ENCODE data around the gene SLFN12.

Gene SLFN12

DNA sequence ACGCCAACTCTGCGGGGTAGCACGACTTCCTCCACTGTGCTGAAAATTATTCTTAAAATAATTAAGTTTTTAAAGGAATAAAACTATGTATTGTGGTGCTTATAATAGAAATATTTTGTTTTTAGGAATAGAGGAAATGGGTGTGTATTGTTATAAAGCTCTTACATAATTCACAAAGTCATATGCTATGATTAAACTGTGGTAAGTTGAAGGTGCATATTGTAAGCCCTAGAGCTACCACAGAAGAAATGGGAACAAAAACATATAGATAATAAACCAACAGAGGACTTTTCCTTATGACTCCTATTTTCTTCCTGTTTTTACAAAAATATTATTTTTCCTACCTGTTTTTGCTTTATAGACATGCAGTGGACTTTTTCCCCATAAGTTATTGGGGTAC is 54.6 kb downstream of the SLFN12 start:
- TF ChIP-seq, protein P1, sequence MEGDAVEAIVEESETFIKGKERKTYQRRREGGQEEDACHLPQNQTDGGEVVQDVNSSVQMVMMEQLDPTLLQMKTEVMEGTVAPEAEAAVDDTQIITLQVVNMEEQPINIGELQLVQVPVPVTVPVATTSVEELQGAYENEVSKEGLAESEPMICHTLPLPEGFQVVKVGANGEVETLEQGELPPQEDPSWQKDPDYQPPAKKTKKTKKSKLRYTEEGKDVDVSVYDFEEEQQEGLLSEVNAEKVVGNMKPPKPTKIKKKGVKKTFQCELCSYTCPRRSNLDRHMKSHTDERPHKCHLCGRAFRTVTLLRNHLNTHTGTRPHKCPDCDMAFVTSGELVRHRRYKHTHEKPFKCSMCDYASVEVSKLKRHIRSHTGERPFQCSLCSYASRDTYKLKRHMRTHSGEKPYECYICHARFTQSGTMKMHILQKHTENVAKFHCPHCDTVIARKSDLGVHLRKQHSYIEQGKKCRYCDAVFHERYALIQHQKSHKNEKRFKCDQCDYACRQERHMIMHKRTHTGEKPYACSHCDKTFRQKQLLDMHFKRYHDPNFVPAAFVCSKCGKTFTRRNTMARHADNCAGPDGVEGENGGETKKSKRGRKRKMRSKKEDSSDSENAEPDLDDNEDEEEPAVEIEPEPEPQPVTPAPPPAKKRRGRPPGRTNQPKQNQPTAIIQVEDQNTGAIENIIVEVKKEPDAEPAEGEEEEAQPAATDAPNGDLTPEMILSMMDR (IDR thresholded peaks at IDR 0.05; ENCODE audit: insufficient read depth, low read depth, low read length, missing control alignments), result no peak
- no peak for DNase-seq (ENCODE audit: low read depth)
- H3K4me3 ChIP-seq (ENCODE audit: low read length), result no peak overlapping the region

DNA sequence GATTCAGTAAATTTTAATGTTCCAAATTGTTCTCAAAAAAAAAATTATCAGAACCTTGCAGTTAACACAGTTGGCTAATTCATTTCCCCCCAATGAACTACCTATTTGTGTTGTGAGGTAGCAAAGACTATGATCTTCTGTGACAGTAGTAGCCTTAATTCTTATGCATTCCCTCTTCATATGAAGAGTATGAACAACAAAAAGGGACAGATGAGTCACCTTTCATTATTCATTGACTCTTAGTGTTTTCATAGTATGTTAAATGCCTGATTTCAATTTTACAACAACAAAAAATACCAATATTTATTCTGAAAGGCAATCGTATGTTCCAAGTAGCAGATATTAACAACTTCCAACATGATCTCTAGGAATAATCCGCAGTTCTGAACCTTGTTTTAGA is 55.2 kb downstream of the SLFN12 start:
- TF ChIP-seq, protein P1 (IDR thresholded peaks at IDR 0.05; ENCODE audit: insufficient read depth, low read depth, low read length, missing control alignments), result no peak
- no peak overlapping the region for H3K4me3 ChIP-seq (ENCODE audit: low read length)
- DNase-seq (ENCODE audit: low read depth), result no peak

DNA sequence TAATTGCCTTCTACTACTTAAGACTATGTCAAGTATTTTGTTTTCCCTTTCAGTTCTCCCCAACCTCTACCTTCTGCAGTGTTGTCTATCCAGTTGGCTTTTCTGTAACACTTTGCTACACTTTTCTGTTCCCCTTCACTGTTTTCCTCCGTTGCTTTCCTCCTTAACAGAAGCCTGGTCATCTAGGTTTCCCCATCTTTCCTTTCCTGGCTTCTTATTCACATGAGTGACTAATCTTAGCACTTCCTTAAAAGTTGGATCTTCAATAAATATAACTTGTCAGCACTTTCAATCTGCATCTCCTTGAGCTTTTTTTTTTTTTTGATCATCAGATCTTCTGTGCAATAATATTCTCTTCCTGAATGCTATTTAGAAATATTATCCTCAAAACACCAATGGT is 56.1 kb downstream of the SLFN12 start:
- peak; percentile 38 for DNase-seq (ENCODE audit: low read depth)
- TF ChIP-seq, protein P1 (IDR thresholded peaks at IDR 0.05; ENCODE audit: insufficient read depth, low read depth, low read length, missing control alignments), result no peak
- no peak overlapping the region for H3K4me3 ChIP-seq (ENCODE audit: low read length)

DNA sequence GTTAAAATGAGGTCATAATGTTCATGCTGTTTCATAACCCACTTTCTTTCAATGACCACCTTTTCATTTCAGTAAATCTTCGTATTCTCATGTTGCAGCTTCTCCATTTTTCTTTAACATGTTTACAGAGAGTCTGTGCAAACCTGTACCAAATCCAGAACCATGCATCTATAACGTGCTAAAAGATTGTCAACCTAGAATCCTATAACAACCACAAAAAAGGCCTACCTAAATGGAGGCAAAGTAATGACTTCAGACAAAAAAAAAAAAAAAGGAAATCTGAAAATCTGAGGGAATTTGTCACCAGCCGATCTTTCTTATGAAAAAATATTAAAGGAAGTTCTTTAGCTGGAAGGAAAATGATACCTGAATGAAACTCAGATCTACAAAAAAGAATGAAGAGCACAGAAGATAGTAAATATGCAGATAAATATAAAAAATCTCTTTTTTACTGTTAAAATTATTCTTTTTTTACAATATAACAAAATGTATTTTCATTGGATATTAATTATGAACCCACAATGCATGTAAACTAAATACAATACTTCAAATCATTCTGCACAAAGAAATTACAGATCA is 57.4 kb downstream of the SLFN12 start:
- TF ChIP-seq, protein P1 (IDR thresholded peaks at IDR 0.05; ENCODE audit: insufficient read depth, low read depth, low read length, missing control alignments), result no peak
- peak overlapping the region; percentile 44 for H3K4me3 ChIP-seq (ENCODE audit: low read length)
- no peak for DNase-seq (ENCODE audit: low read depth)

DNA sequence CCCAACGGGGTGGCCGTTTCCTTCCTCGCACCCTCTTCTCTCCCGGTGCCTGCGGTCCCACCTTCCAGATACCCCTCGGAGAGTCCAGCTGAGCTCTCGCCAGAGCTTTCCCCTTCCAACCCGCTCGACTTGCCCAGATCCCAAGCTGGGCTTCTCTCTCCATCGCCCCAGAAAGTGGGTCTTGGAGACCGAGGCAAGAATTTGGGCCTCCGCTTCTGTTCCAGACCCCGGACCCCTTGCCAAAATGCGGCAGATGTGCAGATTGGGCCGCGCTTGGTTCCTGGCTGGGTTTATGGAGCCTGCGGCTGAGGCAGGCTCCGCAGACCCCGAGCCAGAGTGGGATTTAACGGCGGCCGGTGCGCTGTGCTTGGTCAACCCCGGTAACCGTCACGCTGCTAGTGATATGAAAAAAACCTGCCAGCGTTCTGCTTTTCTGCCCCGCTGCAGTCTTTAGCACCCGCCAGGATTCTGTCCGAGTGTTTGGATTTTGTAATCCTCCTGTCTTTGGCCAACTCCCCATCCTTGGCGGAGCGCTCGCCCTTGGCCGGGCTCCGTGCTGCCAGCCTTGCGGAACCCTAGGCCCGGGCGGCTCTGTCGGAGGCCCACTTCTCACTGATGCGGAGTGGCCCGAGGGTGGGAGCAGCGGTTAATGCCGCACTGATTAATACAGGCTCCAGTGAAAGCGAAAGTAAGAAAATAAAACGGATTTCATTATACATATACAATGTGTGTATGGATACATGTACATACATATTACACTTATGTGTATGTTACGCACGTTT is 58.1 kb downstream of the SLFN12 start:
- TF ChIP-seq, protein P1 (IDR thresholded peaks at IDR 0.05; ENCODE audit: insufficient read depth, low read depth, low read length, missing control alignments), result no peak
- peak overlapping the region; percentile 44 for H3K4me3 ChIP-seq (ENCODE audit: low read length)
- DNase-seq (ENCODE audit: low read depth), result peak; percentile 12

DNA sequence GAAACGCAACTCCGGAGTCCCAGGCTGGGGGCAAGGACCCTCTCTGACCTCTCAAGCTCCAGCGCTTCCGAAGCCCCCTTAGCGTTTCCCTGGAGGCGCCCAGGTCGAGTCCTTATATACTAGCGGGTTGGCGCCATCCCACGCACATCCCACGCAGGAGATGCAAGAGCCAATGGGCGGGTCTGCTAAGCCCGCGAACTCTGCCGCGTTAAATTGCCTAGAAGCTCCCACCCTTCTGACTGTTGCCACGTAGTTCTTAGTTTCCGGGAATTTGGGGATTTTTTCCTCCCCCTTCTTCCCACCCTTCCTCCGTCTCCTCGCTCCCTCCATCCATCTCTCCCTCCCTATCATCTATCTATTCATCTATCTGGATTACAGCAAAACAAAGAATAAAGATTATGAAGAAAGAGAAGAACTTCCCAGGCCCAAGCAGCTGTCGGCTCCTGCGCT is 58.7 kb downstream of the SLFN12 start, which contains the start of gene SLFN11:
SLFN11 (minus strand) TSS at position 88 of the 450 bp plus-strand sequence. CDS start 9,814 bp downstream, outside the sequence.
- peak within 1 kb of the TSS; percentile 44 for H3K4me3 ChIP-seq (ENCODE audit: low read length)
- peak; percentile 21 for DNase-seq (ENCODE audit: low read depth)
- TF ChIP-seq, protein P1 (IDR thresholded peaks at IDR 0.05; ENCODE audit: insufficient read depth, low read depth, low read length, missing control alignments), result no peak
